Naive thymus-derived CD4-positive, alpha-beta T cell (primary cell): ENCODE data around the gene C1orf105. TPM values are rescaled to one million over a fixed set of nuclear protein-coding genes. Genes with fewer than 3 reads are reported as not detected.
A peak's percentile ranks its signal among the peaks of the same experiment; 100 is the strongest.

Experiments used
- ATAC-seq: fragments of 150-1000 bp; cut with Tn5 transposase; 2 replicates; pipeline ENCODE4 v1.10.0; 2021; ENCODE audit warnings: mild to moderate bottlenecking, moderate library complexity
- CTCF ChIA-PET: fragments of 350-600 bp; sonication (Branson Sonifier 250); formaldehyde crosslinking; loops from one replicate; lab custom pipeline; 2021; ENCODE audit warnings: antibody characterized with exemption; lab: Charles Lee
- POLR2A ChIA-PET: fragments of 350-600 bp; sonication (Branson Sonifier 250); formaldehyde crosslinking; loops from one replicate; lab custom pipeline; 2021; ENCODE audit warnings: antibody characterized with exemption, inconsistent platforms; lab: Charles Lee
- DNase-seq, 9 donors: peaks; one replicate each; pipeline versions ENCODE4 v3.0.0 to v3.0.0-alpha.2; 2020 to 2022; ENCODE audit warnings: mixed read lengths in 1 of 9
- H3K27ac ChIP-seq: one replicate; pipeline ENCODE4 v1.7.0; 2013; ENCODE audit warnings: mild to moderate bottlenecking, low read depth, low read length, moderate library complexity
- H3K27me3 ChIP-seq, 2 donors: one replicate each; pipeline ENCODE4 v1.7.0; 2013; ENCODE audit warnings: low read length in 2 of 2, mild to moderate bottlenecking in 2 of 2, moderate library complexity in 2 of 2; ENCODE audit not compliant: control insufficient read depth in 2 of 2, insufficient read depth in 2 of 2
- H3K36me3 ChIP-seq, 3 experiments: 1 replicate in 2 of 3; 2 replicates in 1 of 3; pipeline ENCODE4 v1.7.0; 2013; ENCODE audit warnings: low read length in 3 of 3, mild to moderate bottlenecking in 3 of 3, moderate library complexity in 1 of 3; ENCODE audit not compliant: insufficient read depth in 3 of 3, control insufficient read depth in 2 of 3
- H3K4me1 ChIP-seq, 2 donors: one replicate each; pipeline ENCODE4 v1.7.0; 2013; ENCODE audit warnings: low read length in 2 of 2, mild to moderate bottlenecking in 2 of 2, moderate library complexity in 1 of 2; ENCODE audit not compliant: control insufficient read depth in 2 of 2, insufficient read depth in 2 of 2
- H3K4me3 ChIP-seq: 2 replicates; pipeline ENCODE4 v1.7.0; 2013; ENCODE audit warnings: mild to moderate bottlenecking, low read length
- H3K9me3 ChIP-seq, 3 experiments: 1 replicate in 2 of 3; 2 replicates in 1 of 3; pipeline ENCODE4 v1.7.0; 2013; ENCODE audit warnings: low read length in 3 of 3; ENCODE audit not compliant: control insufficient read depth in 2 of 3
- H3K27ac Mint-ChIP-seq, 9 donors: one replicate each; pipeline ENCODE4 v1.8.0; 2020 to 2022; ENCODE audit warnings: mixed read lengths in 9 of 9, mild to moderate bottlenecking in 8 of 9, moderate library complexity in 5 of 9, inconsistent platforms in 2 of 9
- H3K27me3 Mint-ChIP-seq, 5 donors: one replicate each; pipeline ENCODE4 v1.8.0; 2021 to 2022; ENCODE audit warnings: mixed read lengths in 5 of 5, mild to moderate bottlenecking in 1 of 5
- H3K36me3 Mint-ChIP-seq, 5 donors: one replicate each; pipeline ENCODE4 v1.8.0; 2020 to 2022; ENCODE audit warnings: mixed read lengths in 5 of 5, mild to moderate bottlenecking in 3 of 5, inconsistent platforms in 1 of 5
- H3K4me1 Mint-ChIP-seq, 7 donors: one replicate each; pipeline ENCODE4 v1.8.0; 2020 to 2022; ENCODE audit warnings: mixed read lengths in 7 of 7, mild to moderate bottlenecking in 3 of 7, inconsistent platforms in 1 of 7
- H3K4me3 Mint-ChIP-seq, 10 donors: one replicate each; pipeline ENCODE4 v1.8.0; 2020 to 2022; ENCODE audit warnings: mild to moderate bottlenecking in 10 of 10, mixed read lengths in 10 of 10, moderate library complexity in 6 of 10, inconsistent platforms in 2 of 10
- H3K9me3 Mint-ChIP-seq, 11 donors: one replicate each; pipeline ENCODE4 v1.8.0; 2020 to 2022; ENCODE audit warnings: mixed read lengths in 11 of 11, mild to moderate bottlenecking in 4 of 11, inconsistent platforms in 1 of 11, moderate library complexity in 1 of 11
- intact Hi-C, 2 donors: fragments of 100-400 bp; cut with micrococcal nuclease; formaldehyde crosslinking; loops; one replicate each; pipeline ENCODE4 v1.15.1; 2023
- polyA plus RNA-seq, 2 donors: library from polyadenylated mRNA; unstranded; fragments of 300-500 nt; fragmentation: Illumina TruSeq; gene quantifications; one replicate each; pipeline ENCODE4 v1.2.3, GENCODE V29; 2021
- total RNA-seq, 6 experiments: library from RNA in 5 of 6; stranded (reverse) in 5 of 6; gene quantifications; 1 replicate in 5 of 6; 2 replicates in 1 of 6; pipeline ENCODE4 v1.2.3 and lab custom pipeline; 2021 to 2026

Gene C1orf105
- total and polyA plus RNA-seq, 7 experiments from 2014 or later: 0.86 TPM; not detected in 6

GRCh38 chr1:172442404-172442803 is 21.9 kb downstream of the C1orf105 start:
- intact Hi-C loops: loop anchor here (5.0 to 10.0 kb wide), 5 partner anchors 600 to 1425 kb away; partner anchors contain the start of genes PRRC2C (in 2 of the 2), DNM3 (in 1 of the 2), GAS5 (in 1 of the 2) and KLHL20 (in 1 of the 2)
- ChIA-PET POLR2A (interaction anchor here (1.2 to 6.0 kb wide), 4 partner anchors 10 to 440 kb away, joined by 3 to 85 read pairs (median 14); no protein-coding TSS in a partner anchor), CTCF (interaction anchor here (1.0 to 6.9 kb wide), 4 partner anchors 7 to 285 kb away, joined by 3 to 120 read pairs (median 4); no protein-coding TSS in a partner anchor)
- no peaks in the 10 kb centered on the region for H3K27me3 Mint-ChIP-seq
- H3K27ac Mint-ChIP-seq: peak overlapping the region in 8 of 9 donors; percentile 25 to 97 (median 91)
- no peak for ATAC-seq
- no peak for DNase-seq
- peaks cover 15 to 25% of the 10 kb centered on the region in 2 donors for H3K4me1 ChIP-seq
- no peaks in the 10 kb centered on the region for H3K9me3 ChIP-seq
- H3K4me3 ChIP-seq: peak overlapping the region; percentile 72
- H3K36me3 ChIP-seq: peaks cover 0 to 13% (median 0%) of the 10 kb centered on the region in 3 experiments
- H3K4me3 Mint-ChIP-seq: peak overlapping the region; percentile 53 to 97 (median 88)
- H3K4me1 Mint-ChIP-seq: peaks cover 27 to 60% (median 51%) of the 10 kb centered on the region in 7 donors
- H3K36me3 Mint-ChIP-seq: peaks cover 13 to 36% (median 32%) of the 10 kb centered on the region in 5 donors
- H3K27ac ChIP-seq: peak overlapping the region; percentile 83
- no peaks in the 10 kb centered on the region for H3K27me3 ChIP-seq
- H3K9me3 Mint-ChIP-seq: no peaks in the 10 kb centered on the region

GRCh38 chr1:172442843-172443565 is 22.5 kb downstream of the C1orf105 start:
- DNase-seq (no peak), ATAC-seq (no peak)
- POLR2A ChIA-PET: interaction anchor here (0.7 to 6.0 kb wide), 6 partner anchors 9 to 275 kb away, joined by 3 to 85 read pairs (median 10); partner anchors contain the start of gene SUCO
- CTCF ChIA-PET: interaction anchor here (0.8 to 6.9 kb wide), 9 partner anchors 8 to 284 kb away, joined by 3 to 120 read pairs (median 4); no protein-coding TSS in a partner anchor
- H3K27me3 Mint-ChIP-seq: no peaks in the 10 kb centered on the region
- H3K4me3 ChIP-seq: peak overlapping the region; percentile 72
- H3K9me3 ChIP-seq: no peaks in the 10 kb centered on the region
- peak overlapping the region; percentile 87 to 98 (median 94) for H3K4me3 Mint-ChIP-seq
- peaks cover 15 to 25% of the 10 kb centered on the region in 2 donors for H3K4me1 ChIP-seq
- H3K9me3 Mint-ChIP-seq: no peaks in the 10 kb centered on the region
- peak overlapping the region; percentile 83 for H3K27ac ChIP-seq
- H3K27me3 ChIP-seq: no peaks in the 10 kb centered on the region
- peak overlapping the region; percentile 91 to 97 (median 93) for H3K27ac Mint-ChIP-seq
- peaks cover 0 to 13% (median 0%) of the 10 kb centered on the region in 3 experiments for H3K36me3 ChIP-seq
- H3K36me3 Mint-ChIP-seq: peaks cover 13 to 33% (median 31%) of the 10 kb centered on the region in 5 donors
- H3K4me1 Mint-ChIP-seq: peaks cover 27 to 60% (median 51%) of the 10 kb centered on the region in 7 donors
- intact Hi-C loops: loop anchor here (5.0 to 10.0 kb wide), 5 partner anchors 601 to 1424 kb away; partner anchors contain the start of genes PRRC2C (in 2 of the 2), DNM3 (in 1 of the 2), GAS5 (in 1 of the 2) and KLHL20 (in 1 of the 2)

- Mint-ChIP-seq H3K27ac (peak within 1 kb of the TSS; percentile 91 to 97 (median 93)), H3K9me3 (no peaks in the 10 kb centered on the region), H3K27me3 (no peaks in the 10 kb centered on the region), H3K4me1 (peaks cover 27 to 53% (median 47%) of the 10 kb centered on the region in 7 donors), H3K36me3 (peaks cover 13 to 31% (median 29%) of the 10 kb centered on the region in 5 donors), H3K4me3 (peak within 1 kb of the TSS; percentile 87 to 98 (median 94))
- CTCF ChIA-PET: interaction anchor here (0.6 to 6.9 kb wide), 18 partner anchors 9 to 642 kb away, joined by 3 to 120 read pairs (median 4); partner anchors contain the start of gene SUCO
- peak; percentile 78 to 89 (median 87) for DNase-seq
- Histone ChIP-seq H3K27ac (peak within 1 kb of the TSS; percentile 83), H3K27me3 (no peaks in the 10 kb centered on the region), H3K4me1 (peaks cover 15 to 25% of the 10 kb centered on the region in 2 donors), H3K36me3 (peaks cover 0 to 13% (median 0%) of the 10 kb centered on the region in 3 experiments), H3K4me3 (peak within 1 kb of the TSS; percentile 72), H3K9me3 (no peaks in the 10 kb centered on the region)
- intact Hi-C loops: loop anchor here (1.0 to 10.0 kb wide), 13 partner anchors 15 to 1423 kb away; partner anchors contain the start of genes METTL13 (in 2 of the 2), PRRC2C (in 2 of the 2), DNM3 (in 1 of the 2) and GAS5 (in 1 of the 2)
- POLR2A ChIA-PET: interaction anchor here (0.7 to 6.0 kb wide), 9 partner anchors 8 to 107 kb away, joined by 3 to 85 read pairs (median 4); partner anchors contain the start of gene SUCO
- peak; percentile 100 for ATAC-seq
These were observed 23.4 kb downstream of the C1orf105 start, which contains the start of gene PIGC for GRCh38 chr1:172443666-172444453. TSS of gene PIGC (minus strand) at chr1:172444069. CDS start at chr1:172442622, 1,447 bp downstream.

GRCh38 chr1:172446547-172446946 is 26.1 kb downstream of the C1orf105 start:
- Histone ChIP-seq H3K4me3 (no peak overlapping the region), H3K36me3 (peaks cover 0 to 12% (median 0%) of the 10 kb centered on the region in 3 experiments), H3K9me3 (no peaks in the 10 kb centered on the region), H3K27me3 (no peaks in the 10 kb centered on the region), H3K4me1 (peaks cover 15 to 23% of the 10 kb centered on the region in 2 donors), H3K27ac (no peak overlapping the region)
- ATAC-seq: no peak
- ChIA-PET CTCF (interaction anchor here (0.6 to 1.1 kb wide), 6 partner anchors 14 to 299 kb away, joined by 3 to 6 read pairs (median 4); partner anchors contain the start of gene C1orf105), POLR2A (interaction anchor here (0.6 to 0.9 kb wide), 5 partner anchors 22 to 659 kb away, joined by 3 to 6 read pairs (median 3); partner anchors contain the start of gene SUCO)
- intact Hi-C loops: loop anchor here (10.0 kb wide), 2 partner anchors 962 to 1268 kb away; partner anchors contain the start of genes PRRC2C (in 2 of the 2) and KLHL20 (in 1 of the 2)
- Mint-ChIP-seq H3K27me3 (no peaks in the 10 kb centered on the region), H3K27ac (peak overlapping the region in 1 of 9 donors; percentile 26), H3K4me1 (peaks cover 17 to 50% (median 44%) of the 10 kb centered on the region in 7 donors), H3K36me3 (peaks cover 9 to 12% (median 11%) of the 10 kb centered on the region in 5 donors), H3K9me3 (no peaks in the 10 kb centered on the region), H3K4me3 (peak overlapping the region in 1 of 10 donors; percentile 6)
- no peak for DNase-seq

- H3K27me3 ChIP-seq: no peaks in the 10 kb centered on the region
- no peaks in the 10 kb centered on the region for H3K9me3 Mint-ChIP-seq
- H3K27ac ChIP-seq: no peak overlapping the region
- no peaks in the 10 kb centered on the region for H3K27me3 Mint-ChIP-seq
- peaks cover 0 to 2% (median 0%) of the 10 kb centered on the region in 5 donors for H3K36me3 Mint-ChIP-seq
- no peak overlapping the region for H3K27ac Mint-ChIP-seq
- peaks cover 0 to 4% (median 0%) of the 10 kb centered on the region in 3 experiments for H3K36me3 ChIP-seq
- no peak overlapping the region for H3K4me3 Mint-ChIP-seq
- ChIA-PET POLR2A (interaction anchor here (1.0 kb wide), 1 partner anchor 364 kb away, joined by 3 read pairs; no protein-coding TSS in a partner anchor), CTCF (no interaction called here)
- DNase-seq (no peak), ATAC-seq (no peak)
- peaks cover 12 to 15% of the 10 kb centered on the region in 2 donors for H3K4me1 ChIP-seq
- H3K9me3 ChIP-seq: no peaks in the 10 kb centered on the region
- H3K4me3 ChIP-seq: no peak overlapping the region
- intact Hi-C loops: loop anchor here (10.0 kb wide), 2 partner anchors 963 to 1267 kb away; partner anchors contain the start of genes PRRC2C (in 2 of the 2) and KLHL20 (in 1 of the 2)
- peaks cover 7 to 40% (median 33%) of the 10 kb centered on the region in 7 donors for H3K4me1 Mint-ChIP-seq
These were observed 27.2 kb downstream of the C1orf105 start for GRCh38 chr1:172447641-172448040.
